NCI-H2196 (cell line): ENCODE results near the gene ARHGAP33.

Source experiments
- DNase-seq: peaks from one replicate; lab custom pipeline; 2025; ENCODE audit not compliant: unreplicated experiment; lab: John Stamatoyannopoulos, UW

The ARHGAP33 gene

DNA sequence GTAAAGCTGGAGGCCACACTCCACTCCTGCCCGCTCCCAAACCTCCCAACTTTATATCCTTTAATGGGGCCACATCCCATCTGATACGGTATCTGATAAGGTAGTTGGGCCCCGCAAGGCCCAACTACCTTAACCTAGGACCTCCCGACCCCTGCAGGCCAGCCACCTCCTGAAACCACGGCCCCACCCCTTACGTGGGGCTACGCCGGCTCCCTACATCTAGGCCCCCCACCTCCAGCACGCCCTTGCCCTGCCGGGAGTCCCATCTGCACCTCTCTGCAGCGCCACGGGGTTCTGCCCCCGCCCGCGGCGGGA, 35.3 kb upstream of the ARHGAP33 start:
- DNase-seq = no peak

DNA sequence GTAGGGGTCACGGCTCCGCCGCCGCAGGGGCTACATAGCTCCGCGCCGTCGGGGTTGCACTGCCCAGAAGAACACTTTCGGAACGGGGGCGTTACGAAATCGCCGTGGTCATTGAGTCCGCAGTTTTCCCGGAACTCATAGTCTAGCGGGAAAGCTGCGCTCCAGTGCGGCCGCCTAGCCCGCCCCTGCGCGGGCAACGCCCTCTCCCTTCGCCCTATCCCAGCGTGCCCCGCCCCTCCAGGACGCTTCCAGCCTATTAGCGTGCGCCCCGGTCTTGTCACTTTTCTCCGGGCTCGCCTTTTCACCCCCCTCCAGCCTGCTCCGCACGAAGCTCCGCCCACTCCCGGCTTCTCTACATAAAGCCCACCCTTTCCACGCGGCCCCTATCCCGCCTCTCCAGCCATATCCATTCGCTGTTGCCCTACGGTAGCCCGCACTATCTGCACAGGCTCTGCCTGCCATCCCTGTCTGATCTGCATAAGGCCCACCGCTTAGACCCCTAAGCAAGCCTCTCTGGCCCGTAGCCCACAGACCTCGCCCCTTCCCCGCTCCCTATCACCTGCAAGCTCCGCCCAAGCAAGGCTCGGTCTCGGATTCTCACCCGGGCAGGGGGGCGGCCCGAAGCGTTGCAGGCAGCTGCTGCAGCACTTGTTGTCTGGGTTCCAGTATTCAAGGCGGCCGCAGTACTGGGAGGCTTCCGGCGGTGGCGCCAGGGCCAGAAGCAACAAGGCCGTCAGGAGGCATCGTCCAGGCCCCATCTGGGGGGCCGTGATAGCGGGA, 34.8 kb upstream of the ARHGAP33 start:
- DNase-seq = peak; percentile 98

DNA sequence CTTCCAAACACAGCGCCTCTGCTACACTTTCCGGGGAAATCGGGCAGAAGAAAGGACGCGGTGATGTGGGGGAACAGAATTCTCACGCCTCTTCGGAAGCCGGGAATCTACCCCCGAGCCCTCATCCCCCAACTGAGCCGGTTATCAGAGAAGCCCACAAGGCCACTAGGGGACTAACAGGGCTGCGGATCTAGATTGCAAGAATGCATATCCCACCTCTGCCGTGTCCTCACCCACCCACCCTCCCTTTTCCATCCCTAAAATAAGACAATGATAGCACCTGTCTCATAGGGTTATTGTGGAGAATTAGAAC, 34.2 kb upstream of the ARHGAP33 start:
- no peak for DNase-seq

DNA sequence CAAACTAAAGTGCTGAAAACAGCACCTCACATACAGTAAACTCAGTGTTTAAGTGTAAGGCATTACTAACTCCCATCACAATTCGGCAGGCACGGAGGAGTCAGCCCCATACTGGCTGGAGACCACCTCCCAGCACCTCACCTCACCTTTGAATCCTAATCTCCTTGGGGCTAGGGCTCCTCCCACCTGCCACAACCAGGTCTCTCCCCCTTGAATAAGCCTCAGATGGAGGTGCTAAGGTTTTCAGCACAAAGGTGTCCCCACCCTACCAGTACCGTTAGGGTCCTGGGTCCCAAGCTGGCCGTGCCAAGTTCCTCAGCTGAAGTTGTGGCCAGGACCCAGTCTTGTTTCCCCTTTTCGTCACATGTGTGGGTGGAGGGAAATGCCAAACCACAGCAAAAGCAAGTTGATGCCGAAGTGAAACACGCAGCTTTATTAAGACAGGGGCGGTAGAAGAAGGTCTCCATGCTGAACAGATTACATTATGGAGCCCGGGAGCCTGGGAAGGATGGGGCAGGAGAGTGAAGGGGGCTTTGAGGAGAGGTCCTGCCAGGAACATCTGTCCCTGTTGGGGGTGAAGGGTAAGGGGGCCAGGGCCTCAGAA, 33.1 kb upstream of the ARHGAP33 start, which contains the start of gene IGFLR1:
TSS of gene IGFLR1 (minus strand) at position 332 of the 604 bp plus-strand sequence. CDS start 1,272 bp downstream, outside the sequence.
- DNase-seq = no peak

DNA sequence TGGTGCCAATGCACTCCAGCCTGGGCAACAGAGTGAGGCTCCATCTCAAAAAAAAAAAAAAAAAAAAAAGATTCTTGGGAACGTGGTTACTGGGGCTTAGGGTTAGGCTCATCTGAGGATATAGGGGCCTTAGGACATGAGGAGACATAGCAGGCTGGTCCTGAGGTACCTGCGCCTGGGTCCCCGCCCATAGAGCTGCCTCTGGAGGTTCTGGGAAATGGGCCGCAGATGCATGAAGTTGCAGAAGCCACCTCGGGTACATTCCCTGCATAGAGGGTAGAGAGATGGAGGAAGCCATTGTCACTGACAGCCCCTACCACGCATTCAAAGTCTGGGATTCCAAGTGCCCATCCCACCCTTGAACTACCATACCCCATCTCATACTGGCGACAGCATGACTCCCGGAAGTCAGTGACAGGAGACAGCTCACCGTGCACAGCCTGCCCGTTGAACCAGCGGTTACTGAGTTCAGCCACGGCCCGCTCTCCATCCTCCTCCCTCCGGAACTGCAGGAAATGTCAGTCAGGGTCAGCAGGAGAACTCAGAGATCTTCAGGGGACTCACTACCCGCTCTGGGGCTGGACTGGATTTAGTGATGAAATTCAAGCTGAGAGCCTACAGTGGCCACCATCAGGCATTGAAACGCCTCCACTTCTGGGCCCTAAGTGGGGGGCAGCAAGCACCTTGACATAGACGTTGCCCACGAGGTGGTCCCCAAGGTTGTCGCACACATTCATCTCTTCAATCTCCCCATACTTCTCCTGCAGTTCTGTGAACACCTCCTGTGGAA, 31.5 kb upstream of the ARHGAP33 start:
- no peak for DNase-seq

DNA sequence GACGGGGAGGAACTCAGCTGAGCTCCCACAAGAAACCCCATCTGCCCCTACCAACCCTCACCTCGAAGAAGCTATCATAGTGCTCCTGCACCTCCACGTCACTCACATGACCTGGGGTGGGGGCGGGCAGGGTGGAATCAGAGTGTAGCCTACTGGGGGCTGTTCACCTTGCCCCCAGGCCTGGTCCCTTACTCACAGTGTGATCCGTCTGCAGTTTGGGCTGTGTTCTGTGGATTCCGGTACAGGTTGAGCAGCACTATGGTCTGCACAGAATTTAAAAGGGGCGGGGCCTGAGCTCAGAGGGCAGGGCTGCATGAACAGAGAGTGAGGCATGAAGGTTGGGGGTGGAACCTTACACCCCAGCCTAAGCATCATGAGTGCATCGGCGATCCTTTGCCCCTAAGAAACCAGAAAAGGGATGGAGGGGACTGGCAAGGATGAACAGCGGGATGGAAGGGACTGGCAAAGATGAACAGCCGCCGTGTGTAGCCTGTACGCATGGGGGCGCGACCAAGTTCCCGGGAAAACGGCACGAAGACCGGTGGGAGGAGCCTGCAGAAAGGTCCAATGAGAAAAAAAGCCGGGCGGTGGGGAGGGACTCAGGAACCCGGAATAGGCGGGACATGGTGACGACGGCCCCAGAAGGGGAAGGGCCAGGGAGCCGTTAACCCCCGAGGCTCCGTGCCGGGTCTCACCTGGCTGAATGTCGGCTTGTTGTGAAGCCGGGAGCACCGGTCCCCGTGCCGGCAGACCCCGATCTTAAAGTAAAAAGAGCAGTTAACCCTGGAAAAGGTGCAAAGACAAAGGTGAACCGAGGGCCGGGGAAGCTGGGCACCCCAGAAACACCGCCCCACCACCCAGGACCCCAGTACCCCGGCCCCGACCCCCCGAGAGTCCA, 30.7 kb upstream of the ARHGAP33 start:
- peak; percentile 97 for DNase-seq

DNA sequence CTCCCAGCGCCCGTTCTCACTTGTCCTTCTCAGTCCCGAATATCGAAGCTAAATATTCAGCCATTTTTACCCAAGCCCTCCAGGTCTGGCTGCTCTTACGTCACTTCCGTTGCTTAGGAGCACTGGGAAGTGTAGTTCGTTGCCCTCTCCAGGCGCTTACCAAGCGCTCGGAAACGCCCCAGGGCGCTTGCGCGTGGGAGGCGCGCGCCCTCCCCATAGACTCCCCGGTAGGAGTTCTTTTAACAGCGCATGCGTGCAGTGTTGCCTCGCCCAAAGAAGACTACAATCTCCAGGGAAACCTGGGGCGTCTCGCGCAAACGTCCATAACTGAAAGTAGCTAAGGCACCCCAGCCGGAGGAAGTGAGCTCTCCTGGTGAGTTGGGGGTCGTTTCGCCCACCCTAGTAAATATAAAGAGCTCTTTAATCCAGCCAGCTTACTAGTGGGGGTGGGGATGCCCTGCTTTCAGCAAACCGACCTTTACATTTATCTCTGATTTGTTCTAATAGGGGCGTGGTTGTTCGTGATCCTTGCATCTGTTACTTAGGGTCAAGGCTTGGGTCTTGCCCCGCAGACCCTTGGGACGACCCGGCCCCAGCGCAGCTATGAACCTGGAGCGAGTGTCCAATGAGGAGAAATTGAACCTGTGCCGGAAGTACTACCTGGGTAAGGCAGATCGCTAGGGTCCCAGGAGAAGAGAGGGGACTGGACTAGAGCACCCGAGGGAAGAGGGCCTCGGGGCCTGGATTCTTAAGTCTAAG, 29.9 kb upstream of the ARHGAP33 start, which contains the start of the genes PSENEN and U2AF1L4:
TSS of gene PSENEN (plus strand) at position 324 of the 759 bp plus-strand sequence. CDS start at position 604, 280 bp downstream.
TSS of gene U2AF1L4 (minus strand) at position 91 of the 759 bp plus-strand sequence. CDS start at position 64, 27 bp downstream.
- peak; percentile 100 for DNase-seq

DNA sequence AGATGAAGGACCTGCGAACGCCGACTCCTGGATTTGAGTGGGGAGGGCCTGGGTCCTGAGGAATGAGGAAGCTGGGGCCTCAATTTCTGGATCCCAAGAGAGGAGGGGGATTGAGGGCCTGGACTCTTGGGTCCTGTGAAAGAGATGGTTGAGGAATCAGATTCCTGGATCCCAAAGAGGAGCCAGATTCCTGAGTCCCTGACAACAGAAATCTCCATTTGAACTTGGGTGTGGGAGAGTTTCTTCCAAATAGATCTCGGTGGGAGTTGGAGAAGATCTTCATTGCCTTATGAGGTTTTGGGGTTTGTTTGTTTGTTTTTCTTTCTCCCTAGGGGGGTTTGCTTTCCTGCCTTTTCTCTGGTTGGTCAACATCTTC, 29.3 kb upstream of the ARHGAP33 start:
- no peak for DNase-seq

DNA sequence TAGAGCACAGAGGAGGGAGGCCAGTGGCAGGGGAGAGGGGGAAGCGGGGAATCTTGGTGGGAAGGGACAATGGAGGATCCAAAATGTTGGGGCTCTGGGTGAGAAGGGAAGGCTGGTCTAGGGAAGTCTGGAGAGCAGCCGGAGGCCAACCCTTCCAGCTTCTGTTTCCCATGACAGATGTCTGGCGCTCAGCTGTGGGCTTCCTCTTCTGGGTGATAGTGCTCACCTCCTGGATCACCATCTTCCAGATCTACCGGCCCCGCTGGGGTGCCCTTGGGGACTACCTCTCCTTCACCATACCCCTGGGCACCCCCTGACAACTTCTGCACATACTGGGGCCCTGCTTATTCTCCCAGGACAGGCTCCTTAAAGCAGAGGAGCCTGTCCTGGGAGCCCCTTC, 28.8 kb upstream of the ARHGAP33 start:
- DNase-seq = no peak

DNA sequence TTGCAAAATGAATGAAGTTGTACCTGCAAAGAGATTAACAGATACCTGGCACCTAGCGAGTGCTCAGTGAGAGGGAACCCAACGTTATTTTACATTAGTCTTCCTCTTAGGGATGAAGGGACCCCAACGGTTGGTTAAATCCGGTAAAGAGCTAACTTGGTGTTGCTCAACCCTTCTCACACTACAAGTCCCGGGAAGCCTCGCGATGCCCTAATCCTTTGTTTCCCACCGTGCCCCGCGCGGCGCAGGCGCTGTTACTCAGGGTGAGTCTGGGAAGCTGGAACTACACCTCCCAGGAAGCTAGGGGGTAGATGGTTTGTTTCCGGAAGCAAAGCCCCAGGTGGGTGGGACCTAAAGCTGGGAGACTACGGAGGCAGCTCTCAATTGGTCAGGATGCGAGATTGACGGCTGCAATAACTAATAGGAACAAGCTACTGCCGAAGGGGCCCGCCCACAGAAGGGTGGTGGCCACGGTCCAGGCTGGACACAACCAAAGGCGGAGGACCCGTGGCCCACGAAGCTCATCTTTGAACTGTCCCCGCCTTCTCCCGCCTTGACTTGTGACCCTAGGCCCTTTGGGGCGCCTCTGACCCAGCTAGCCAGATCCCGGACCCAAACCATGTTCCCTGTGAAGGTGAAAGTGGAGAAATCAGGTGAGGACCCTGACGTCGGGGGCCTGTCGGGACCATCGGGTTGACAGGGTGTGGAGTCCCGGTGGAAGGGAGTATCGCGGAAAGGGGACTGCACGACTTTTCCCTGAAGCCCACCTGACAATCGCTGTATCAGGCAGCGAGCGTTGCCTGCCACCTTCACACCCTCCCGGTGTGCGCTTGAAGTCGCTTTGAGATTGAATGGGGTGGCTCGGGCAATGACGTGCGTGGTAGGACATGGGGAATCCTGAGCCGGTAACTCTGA, 27.0 kb upstream of the ARHGAP33 start, which contains the start of gene LIN37:
TSS of gene LIN37 (plus strand) at position 471 of the 915 bp plus-strand sequence. CDS start at position 620, 149 bp downstream.
- DNase-seq = peak; percentile 99

DNA sequence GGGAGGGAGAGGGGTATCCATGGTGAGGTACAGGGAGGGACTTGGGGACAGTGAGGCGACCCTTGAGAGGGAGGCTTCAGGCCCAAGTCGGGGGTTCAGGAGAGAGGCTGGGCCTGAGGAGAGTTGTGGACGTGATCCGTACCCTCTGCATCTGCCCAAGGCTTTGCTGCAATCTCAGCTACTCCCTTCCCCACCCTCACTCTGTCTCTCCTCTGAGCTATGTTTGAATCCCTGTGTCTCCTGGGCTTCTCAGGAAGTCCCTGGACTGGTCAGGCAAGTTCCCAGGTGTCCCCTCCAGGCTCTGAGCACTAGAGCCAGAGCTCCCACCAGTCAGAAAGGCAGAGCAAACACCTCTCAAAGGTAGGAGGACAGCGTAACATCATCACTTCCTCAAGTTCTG, 25.2 kb upstream of the ARHGAP33 start:
- DNase-seq = no peak

DNA sequence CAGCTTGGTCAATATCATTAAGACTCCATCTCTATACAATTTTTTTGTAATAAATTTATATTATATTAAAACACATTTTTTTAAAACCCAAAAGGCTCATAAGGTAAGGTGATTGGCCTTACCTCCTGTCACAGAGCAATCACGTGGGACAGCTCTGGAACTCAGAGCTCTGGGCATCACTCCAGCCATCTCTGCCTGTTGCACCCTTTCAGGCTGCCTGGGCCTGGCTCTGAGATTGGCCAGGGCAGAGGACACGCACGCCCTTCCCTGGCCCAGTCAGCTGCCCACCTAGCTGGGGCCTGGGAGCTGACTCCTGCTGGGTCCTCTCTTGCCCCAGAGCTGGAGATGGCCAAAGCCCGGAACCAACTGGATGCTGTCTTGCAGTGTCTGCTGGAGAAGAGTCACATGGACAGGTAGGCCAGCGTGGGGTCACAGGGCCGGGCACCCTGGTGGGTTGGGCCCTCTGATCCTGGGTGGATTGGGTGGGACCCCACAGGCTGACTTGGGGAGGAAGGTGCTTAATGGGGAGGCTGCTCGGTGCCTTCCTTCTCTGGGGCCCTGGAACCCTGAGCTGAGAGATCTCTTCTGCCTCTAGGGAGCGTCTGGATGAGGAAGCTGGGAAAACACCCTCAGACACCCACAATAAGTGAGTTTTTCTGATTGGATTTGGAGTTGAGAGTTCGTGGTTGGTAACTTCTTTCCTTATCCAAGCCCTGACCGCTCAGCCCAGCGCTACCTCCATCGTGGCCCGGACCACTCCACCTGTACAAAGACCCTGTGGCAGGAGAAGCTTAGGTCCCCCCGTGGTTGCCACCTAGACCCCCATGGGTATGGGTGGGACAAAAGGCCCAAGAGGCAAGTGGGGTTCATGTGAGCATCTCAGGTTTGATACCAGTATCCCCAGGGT, 23.3 kb upstream of the ARHGAP33 start:
- no peak for DNase-seq

DNA sequence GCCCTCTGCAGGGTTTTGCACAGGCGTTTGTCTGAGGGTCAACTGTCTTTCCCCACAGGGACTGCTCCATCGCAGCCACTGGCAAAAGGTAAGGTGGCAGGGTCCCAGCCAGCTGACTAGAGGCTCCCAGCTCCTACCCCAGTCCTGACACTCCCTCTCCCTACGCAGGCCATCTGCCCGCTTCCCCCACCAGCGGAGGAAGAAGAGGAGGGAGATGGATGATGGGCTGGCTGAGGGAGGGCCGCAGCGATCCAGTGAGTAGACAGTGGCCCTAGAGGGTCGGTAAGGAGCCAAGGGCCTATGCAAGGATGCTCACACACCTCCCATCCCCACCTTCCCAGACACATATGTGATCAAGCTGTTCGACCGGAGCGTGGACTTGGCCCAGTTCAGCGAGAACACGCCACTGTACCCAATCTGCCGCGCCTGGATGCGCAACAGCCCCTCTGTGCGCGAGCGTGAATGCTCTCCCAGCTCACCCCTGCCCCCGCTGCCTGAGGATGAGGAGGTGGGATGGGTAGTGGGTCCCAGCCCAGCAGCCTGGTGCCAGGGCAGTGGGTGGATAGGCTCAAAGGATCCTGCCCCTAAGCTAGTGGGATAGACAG, 22.5 kb upstream of the ARHGAP33 start:
- no peak for DNase-seq

DNA sequence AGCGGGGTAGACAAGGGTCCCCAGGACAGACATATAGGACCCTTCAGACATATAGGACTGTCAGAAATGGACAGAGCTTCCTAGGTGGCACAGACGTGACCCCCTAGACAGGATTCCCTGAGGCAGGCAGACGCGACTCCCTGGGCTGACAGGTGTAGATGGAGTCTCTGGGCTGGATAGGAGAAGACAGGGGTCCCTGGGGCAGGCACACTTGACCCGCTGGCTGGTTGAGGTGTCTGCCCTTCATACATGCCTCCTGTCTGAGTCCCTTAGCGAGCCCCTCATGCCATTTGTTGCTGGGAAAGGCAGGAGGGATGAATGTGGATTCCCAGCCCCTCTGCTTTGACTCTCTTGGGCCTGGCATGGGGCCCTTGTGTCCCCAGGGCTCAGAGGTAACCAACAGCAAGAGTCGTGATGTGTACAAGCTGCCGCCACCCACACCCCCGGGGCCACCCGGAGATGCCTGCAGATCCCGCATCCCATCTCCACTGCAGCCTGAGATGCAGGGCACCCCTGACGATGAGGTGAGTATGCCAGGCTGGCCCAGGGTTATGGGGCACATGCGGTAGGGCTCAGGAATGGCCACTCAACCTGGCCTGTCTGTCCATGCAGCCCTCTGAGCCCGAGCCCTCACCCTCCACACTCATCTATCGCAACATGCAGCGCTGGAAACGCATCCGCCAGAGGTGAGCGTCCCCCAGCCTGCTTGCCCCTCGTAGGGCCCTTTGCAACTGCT, 21.6 kb upstream of the ARHGAP33 start:
- DNase-seq = no peak

DNA sequence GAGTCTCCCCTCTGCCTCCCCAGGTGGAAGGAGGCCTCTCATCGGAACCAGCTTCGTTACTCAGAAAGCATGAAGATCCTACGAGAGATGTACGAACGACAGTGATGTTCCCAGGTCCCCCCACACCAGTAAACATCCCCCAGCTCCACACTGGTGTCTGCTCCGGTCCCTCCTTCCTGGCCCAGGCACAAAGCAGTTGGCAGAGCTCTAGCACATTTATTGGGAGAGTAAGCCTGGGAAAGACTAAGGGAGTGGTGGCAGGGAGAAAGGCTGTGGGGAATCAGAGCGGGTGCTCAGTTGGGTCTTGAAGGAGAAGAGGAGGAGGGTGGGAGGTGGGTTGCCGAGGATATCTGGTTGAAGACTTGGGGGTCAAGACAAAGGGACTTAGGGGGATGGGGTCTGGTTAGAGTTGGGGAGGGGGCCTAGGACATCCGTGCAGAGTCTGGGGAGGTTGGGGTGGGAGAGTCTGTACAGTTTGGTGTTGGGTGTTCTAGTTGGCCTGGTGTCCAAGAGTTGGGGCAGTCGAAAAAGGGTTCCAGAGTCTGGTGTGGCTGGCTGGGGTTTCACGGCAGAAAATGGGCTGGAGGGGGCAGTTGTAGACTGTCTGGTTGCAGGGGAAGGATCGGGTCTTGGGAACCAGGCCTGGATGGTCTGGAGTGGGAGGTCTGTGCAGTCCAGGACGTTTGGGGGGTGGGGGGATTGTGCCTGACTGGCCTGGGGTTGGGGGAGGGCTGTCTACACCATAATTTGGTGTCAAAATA, 20.8 kb upstream of the ARHGAP33 start:
- no peak for DNase-seq

DNA sequence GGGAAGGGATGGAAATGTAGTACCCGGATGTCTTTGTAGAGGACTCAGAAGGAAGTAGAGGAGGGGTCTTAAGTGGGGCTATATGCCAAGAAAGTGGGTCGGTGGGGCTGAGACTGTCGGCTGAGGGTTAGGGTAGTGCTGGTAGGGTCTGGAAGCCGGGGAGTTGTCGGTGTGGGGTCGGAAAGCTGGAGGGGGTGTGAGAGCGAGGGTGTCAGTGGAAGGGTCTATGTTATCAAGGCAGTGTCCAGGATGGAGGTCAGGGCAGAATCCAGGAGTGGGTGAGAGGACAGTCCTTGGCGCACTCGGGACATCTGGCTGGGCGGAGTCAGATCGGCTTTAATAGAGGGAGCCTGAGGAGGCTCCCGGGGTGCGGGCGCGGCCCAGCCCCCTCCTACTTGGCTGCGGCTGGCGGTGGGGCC, 20.2 kb upstream of the ARHGAP33 start:
- DNase-seq = no peak
